ENCODE measurements around the gene C1orf105.
"Not testable (repeated sequence)": the region's sequence is repeated elsewhere in the genome, so short reads cannot be mapped to it uniquely, and the experiment has no call there.

C1orf105 gene, protein sequence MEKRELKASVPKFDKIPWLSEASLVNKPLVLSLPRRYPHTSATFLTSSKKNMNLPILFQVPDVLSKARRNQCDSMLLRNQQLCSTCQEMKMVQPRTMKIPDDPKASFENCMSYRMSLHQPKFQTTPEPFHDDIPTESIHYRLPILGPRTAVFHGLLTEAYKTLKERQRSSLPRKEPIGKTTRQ

DNA sequence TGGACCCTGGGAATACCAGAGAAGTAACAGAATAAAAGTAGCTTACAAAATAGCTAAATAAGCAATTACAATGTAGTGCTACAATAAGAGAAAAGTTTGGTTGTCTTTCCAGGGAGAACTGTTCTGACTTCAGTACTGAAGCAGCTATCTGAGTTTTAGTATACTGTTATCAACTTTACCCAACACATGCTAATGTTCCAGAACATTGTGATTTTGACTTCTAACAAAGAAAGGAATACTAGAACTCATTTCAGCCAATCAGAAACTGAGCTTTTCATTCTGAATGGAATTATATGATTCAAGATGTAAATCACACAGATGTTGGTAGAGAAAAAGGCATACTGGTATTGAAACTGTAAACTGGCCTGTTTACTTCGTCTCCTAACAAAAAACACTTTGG lies at the start of gene C1orf105:
TSS of gene C1orf105 (plus strand) at position 301 of the 400 bp plus-strand sequence. CDS start 201 bp downstream, outside the sequence.
- in situ Hi-C loops (cut with MboI; ENCODE audit: low pct_unique_long_range_greater_than_20kb, low sequenced_read_pairs, unreplicated experiment) = loop anchor here (25.0 kb wide), 1 partner anchor 608 kb away; no protein-coding TSS in a partner anchor
- TF ChIP-seq, protein P1, sequence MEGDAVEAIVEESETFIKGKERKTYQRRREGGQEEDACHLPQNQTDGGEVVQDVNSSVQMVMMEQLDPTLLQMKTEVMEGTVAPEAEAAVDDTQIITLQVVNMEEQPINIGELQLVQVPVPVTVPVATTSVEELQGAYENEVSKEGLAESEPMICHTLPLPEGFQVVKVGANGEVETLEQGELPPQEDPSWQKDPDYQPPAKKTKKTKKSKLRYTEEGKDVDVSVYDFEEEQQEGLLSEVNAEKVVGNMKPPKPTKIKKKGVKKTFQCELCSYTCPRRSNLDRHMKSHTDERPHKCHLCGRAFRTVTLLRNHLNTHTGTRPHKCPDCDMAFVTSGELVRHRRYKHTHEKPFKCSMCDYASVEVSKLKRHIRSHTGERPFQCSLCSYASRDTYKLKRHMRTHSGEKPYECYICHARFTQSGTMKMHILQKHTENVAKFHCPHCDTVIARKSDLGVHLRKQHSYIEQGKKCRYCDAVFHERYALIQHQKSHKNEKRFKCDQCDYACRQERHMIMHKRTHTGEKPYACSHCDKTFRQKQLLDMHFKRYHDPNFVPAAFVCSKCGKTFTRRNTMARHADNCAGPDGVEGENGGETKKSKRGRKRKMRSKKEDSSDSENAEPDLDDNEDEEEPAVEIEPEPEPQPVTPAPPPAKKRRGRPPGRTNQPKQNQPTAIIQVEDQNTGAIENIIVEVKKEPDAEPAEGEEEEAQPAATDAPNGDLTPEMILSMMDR (IDR thresholded peaks at IDR 0.05; ENCODE audit: extremely low read depth, insufficient read depth, missing control alignments) = no peak
- DNase-seq (ENCODE audit: low spot score) = no peak

DNA sequence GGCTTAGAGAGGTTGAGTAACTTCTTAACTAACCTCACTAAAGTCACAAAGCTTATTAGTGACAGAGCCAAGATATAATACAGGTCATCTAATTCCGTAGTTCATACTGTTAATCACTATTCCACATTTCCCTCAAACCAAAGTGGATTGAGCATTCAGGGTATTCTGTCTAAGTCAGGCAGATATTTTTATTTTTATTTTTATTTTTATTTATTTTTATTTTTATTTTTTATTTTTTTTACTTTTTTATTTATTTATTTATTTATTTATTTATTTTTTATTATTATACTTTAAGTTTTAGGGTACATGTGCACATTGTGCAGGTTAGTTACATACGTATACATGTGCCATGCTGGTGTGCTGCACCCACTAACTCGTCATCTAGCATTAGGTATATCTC lies 48.8 kb upstream of the C1orf105 start:
- in situ Hi-C loops (cut with MboI; ENCODE audit: low pct_unique_long_range_greater_than_20kb, low sequenced_read_pairs, unreplicated experiment); DNase-seq (ENCODE audit: low spot score): not testable (repeated sequence)

DNA sequence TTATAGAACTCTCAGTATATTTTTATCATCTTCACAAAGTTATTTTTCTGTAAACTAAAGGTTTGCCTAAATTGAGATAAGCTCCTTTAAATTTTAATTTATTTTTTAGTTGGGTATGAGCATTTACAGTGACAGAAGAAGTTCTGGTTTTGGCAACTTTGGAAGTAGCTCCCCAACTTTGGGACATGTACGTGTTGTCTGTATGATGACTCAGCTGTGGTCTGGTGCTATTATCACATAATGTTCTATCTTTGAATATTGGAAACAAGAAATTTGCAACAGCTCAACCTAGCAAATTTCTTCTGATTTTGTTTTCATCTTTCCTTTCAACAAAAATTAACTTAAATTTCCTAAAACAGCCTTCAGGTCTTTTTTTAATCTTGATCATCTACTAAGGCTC lies 46.6 kb upstream of the C1orf105 start:
- TF ChIP-seq, protein P1 (IDR thresholded peaks at IDR 0.05; ENCODE audit: extremely low read depth, insufficient read depth, missing control alignments) = no peak
- in situ Hi-C loops (cut with MboI; ENCODE audit: low pct_unique_long_range_greater_than_20kb, low sequenced_read_pairs, unreplicated experiment) = no loop called here
- no peak for DNase-seq (ENCODE audit: low spot score)

DNA sequence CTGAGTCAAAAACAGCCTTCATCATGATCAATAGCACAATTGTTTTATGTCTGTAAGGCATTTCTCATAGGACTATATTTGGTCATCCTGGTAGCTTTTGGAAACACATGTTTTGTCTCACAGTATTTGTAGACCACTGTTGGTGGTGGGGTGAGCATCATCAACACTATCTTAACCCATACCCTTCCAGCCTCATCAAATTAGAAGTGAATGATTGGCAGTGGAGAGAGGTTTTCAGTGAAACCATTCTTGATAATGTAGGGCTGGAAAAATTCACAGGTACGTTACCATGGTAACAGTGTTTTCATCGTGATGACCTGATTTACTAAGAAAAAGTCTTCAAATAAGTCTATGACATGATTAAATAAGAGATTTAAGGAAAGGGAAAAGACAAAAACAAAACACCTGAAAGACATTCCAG lies 45.3 kb upstream of the C1orf105 start:
- in situ Hi-C loops (cut with MboI; ENCODE audit: low pct_unique_long_range_greater_than_20kb, low sequenced_read_pairs, unreplicated experiment) = loop anchor here (25.0 kb wide), 1 partner anchor 188 kb away; no protein-coding TSS in a partner anchor
- TF ChIP-seq, protein P1 (IDR thresholded peaks at IDR 0.05; ENCODE audit: extremely low read depth, insufficient read depth, missing control alignments) = no peak
- no peak for DNase-seq (ENCODE audit: low spot score)

DNA sequence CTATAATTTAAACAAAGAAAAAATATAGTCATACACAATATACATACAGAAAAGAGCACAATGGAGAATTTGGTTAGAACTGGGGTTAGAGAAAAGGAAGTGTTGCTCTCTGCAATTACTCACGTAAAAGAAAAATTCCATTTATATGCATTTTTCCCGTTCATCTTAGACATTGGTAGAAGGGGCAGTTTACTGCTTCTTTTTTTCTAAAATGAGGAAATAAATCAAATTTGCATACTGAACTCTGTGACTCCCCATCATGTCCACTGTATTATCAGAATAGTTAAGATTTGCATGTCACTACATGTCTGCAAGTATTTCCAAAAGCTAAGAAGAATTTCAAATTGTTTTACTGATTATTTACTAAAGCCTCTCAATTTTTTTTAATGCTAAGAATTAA lies 44.1 kb upstream of the C1orf105 start:
- in situ Hi-C loops (cut with MboI; ENCODE audit: low pct_unique_long_range_greater_than_20kb, low sequenced_read_pairs, unreplicated experiment) = loop anchor here (25.0 kb wide), 1 partner anchor 189 kb away; no protein-coding TSS in a partner anchor
- DNase-seq (ENCODE audit: low spot score) = no peak
- TF ChIP-seq, protein P1 (IDR thresholded peaks at IDR 0.05; ENCODE audit: extremely low read depth, insufficient read depth, missing control alignments) = no peak

DNA sequence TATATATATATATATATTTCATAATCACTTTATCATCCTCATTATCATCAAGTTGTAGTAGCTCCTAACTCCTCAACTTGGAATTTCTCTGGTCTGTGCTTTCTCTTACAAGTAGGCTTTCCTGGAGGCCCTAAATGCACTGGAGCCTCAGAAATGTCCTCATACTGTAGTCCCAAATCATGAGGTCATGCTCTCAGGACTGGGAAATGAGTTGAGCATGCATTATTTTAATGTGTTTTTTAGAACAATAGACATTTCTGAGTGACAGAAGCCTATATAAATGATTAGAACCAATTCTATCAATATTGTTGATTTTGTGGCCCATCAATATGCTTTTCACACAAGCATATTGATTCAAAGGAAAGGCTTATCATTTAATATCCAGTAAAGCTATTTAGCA lies 42.9 kb upstream of the C1orf105 start:
- in situ Hi-C loops (cut with MboI; ENCODE audit: low pct_unique_long_range_greater_than_20kb, low sequenced_read_pairs, unreplicated experiment) = loop anchor here (25.0 kb wide), 1 partner anchor 190 kb away; no protein-coding TSS in a partner anchor
- TF ChIP-seq, protein P1 (IDR thresholded peaks at IDR 0.05; ENCODE audit: extremely low read depth, insufficient read depth, missing control alignments) = no peak
- DNase-seq (ENCODE audit: low spot score) = no peak

DNA sequence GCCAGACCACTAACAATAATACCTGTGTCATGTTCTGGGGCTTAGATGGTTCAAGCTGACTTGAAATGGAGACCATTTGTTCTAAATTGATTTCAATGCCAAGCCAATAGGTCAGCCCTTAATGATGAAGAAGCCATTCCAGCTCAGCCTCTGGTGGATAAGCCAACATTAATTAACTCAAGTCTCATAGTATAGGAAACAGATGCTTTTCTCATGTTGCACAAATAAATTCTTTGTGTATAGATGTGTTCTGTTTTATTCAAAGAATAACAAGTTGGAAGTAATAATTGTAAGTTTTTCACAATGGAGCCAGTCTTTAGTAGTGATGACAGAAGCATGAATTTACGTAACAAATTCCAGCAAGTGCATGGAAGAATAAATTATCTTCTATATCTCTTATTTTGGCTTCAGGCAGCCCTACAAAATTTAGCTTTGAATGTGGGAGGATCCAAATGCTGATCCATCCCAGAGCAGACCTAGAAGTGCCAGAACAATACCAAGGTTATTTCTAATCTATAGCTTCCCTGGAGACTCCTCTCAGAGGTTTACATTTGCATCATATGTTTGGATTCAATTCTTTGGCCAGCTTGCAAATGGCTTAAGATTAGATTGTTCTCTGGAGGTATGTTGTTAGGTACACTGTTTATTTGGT lies 42.2 kb upstream of the C1orf105 start:
- TF ChIP-seq, protein P1 (IDR thresholded peaks at IDR 0.05; ENCODE audit: extremely low read depth, insufficient read depth, missing control alignments) = no peak
- in situ Hi-C loops (cut with MboI; ENCODE audit: low pct_unique_long_range_greater_than_20kb, low sequenced_read_pairs, unreplicated experiment) = loop anchor here (25.0 kb wide), 1 partner anchor 191 kb away; no protein-coding TSS in a partner anchor
- DNase-seq (ENCODE audit: low spot score) = no peak
